Right atrium auricular region (tissue), 2 donors: ENCODE data around the gene PGAM5. TPM values are rescaled to one million over a fixed set of nuclear protein-coding genes. Genes with fewer than 3 reads are reported as not detected.

Source experiments
- DNase-seq: peaks from one replicate; pipeline ENCODE4 v3.0.0-alpha.2; 2019; ENCODE audit warnings: low spot score
- H3K27ac ChIP-seq, 2 donors: fragments of 200-600 bp; sonication (generic); 1 replicate in 1 of 2; 2 replicates in 1 of 2; pipeline ENCODE4 v1.5.1; 2016 to 2019
- H3K27me3 ChIP-seq, 2 donors: fragments of 200-600 bp; sonication (generic); one replicate each; pipeline versions ENCODE4 v1.5.1 to v1.6.0; 2017 to 2019
- H3K36me3 ChIP-seq: fragments of 200-600 bp; sonication (generic); one replicate; pipeline ENCODE4 v1.5.1; 2016
- H3K4me1 ChIP-seq, 2 donors: fragments of 200-600 bp; sonication (generic); one replicate each; pipeline versions ENCODE4 v1.5.1 to v1.6.0; 2017 to 2019
- H3K4me3 ChIP-seq, 2 donors: fragments of 200-600 bp; sonication (generic); 1 replicate in 1 of 2; 2 replicates in 1 of 2; pipeline ENCODE4 v1.5.1; 2017 to 2019; ENCODE audit warnings: mild to moderate bottlenecking in 1 of 2, moderate library complexity in 1 of 2
- H3K9me3 ChIP-seq, 2 donors: fragments of 200-600 bp; sonication (generic); one replicate each; pipeline ENCODE4 v1.5.1; 2019
- CTCF ChIP-seq, 2 donors: fragments of 200-600 bp; sonication (generic); IDR thresholded peaks; one replicate each; pipeline ENCODE4 v1.5.1; 2019; ENCODE audit warnings: antibody characterized with exemption in 2 of 2
- total RNA-seq, 2 donors: library from RNA; depleted of rRNA; stranded (reverse); fragments of >200 nt; gene quantifications; one replicate each; pipeline ENCODE4 v1.1.0, GENCODE V29; 2016

Gene PGAM5
- total RNA-seq, 2 donors from 2014 or later = 12.8 to 20.0 TPM

GRCh38 chr12:132717011-132717410, 6.4 kb downstream of the PGAM5 start:
- no peaks in the 10 kb centered on the region for H3K9me3 ChIP-seq
- peaks cover 0 to 1% of the 10 kb centered on the region in 2 donors for H3K4me1 ChIP-seq
- no peaks in the 10 kb centered on the region for H3K27me3 ChIP-seq
- no peak for DNase-seq
- peaks cover 48% of the 10 kb centered on the region for H3K36me3 ChIP-seq
- H3K27ac ChIP-seq = no peak overlapping the region
- H3K4me3 ChIP-seq = no peak overlapping the region
- no peak for TF ChIP-seq CTCF (IDR thresholded peaks at IDR 0.05)

GRCh38 chr12:132717531-132718387, 7.1 kb downstream of the PGAM5 start:
- H3K36me3 ChIP-seq = peaks cover 53% of the 10 kb centered on the region
- no peaks in the 10 kb centered on the region for H3K27me3 ChIP-seq
- no peaks in the 10 kb centered on the region for H3K9me3 ChIP-seq
- H3K4me3 ChIP-seq = no peak overlapping the region
- DNase-seq = no peak
- H3K27ac ChIP-seq = no peak overlapping the region
- H3K4me1 ChIP-seq = peaks cover 0 to 2% of the 10 kb centered on the region in 2 donors
- TF ChIP-seq CTCF (IDR thresholded peaks at IDR 0.05) = no peak

- no peaks in the 10 kb centered on the region for H3K27me3 ChIP-seq
- no peak for DNase-seq
- H3K36me3 ChIP-seq = peaks cover 60% of the 10 kb centered on the region
- no peak for TF ChIP-seq CTCF (IDR thresholded peaks at IDR 0.05)
- no peak overlapping the region for H3K4me3 ChIP-seq
- H3K9me3 ChIP-seq = no peaks in the 10 kb centered on the region
- H3K4me1 ChIP-seq = peaks cover 0 to 3% of the 10 kb centered on the region in 2 donors
- no peak overlapping the region for H3K27ac ChIP-seq
Observed at GRCh38 chr12:132718644-132719043, 8.0 kb downstream of the PGAM5 start.

- H3K9me3 ChIP-seq = no peaks in the 10 kb centered on the region
- H3K36me3 ChIP-seq = peaks cover 67% of the 10 kb centered on the region
- peaks cover 0 to 3% of the 10 kb centered on the region in 2 donors for H3K4me1 ChIP-seq
- H3K4me3 ChIP-seq = no peak overlapping the region
- no peak overlapping the region for H3K27ac ChIP-seq
- no peak for TF ChIP-seq CTCF (IDR thresholded peaks at IDR 0.05)
- no peaks in the 10 kb centered on the region for H3K27me3 ChIP-seq
- DNase-seq = no peak
Observed at GRCh38 chr12:132719141-132719953, 8.7 kb downstream of the PGAM5 start.

- no peaks in the 10 kb centered on the region for H3K27me3 ChIP-seq
- peaks cover 68% of the 10 kb centered on the region for H3K36me3 ChIP-seq
- no peak for DNase-seq
- no peak overlapping the region for H3K4me3 ChIP-seq
- no peak overlapping the region for H3K27ac ChIP-seq
- H3K4me1 ChIP-seq = peaks cover 0 to 3% of the 10 kb centered on the region in 2 donors
- H3K9me3 ChIP-seq = no peaks in the 10 kb centered on the region
- no peak for TF ChIP-seq CTCF (IDR thresholded peaks at IDR 0.05)
Observed at GRCh38 chr12:132719954-132720324, 9.3 kb downstream of the PGAM5 start.
